LNCAP (cell line): ENCODE data around the gene ZNF365.

Experiments
- CTCF ChIP-seq: fragments of 450-650 bp; IDR thresholded peaks from 2 replicates; pipeline ENCODE4 v1.5.1; 2017; ENCODE audit warnings: mild to moderate bottlenecking

The ZNF365 gene

GRCh38 chr10:62393237-62393636, 19.1 kb downstream of the ZNF365 start:
- TF ChIP-seq CTCF, result no peak

DNA sequence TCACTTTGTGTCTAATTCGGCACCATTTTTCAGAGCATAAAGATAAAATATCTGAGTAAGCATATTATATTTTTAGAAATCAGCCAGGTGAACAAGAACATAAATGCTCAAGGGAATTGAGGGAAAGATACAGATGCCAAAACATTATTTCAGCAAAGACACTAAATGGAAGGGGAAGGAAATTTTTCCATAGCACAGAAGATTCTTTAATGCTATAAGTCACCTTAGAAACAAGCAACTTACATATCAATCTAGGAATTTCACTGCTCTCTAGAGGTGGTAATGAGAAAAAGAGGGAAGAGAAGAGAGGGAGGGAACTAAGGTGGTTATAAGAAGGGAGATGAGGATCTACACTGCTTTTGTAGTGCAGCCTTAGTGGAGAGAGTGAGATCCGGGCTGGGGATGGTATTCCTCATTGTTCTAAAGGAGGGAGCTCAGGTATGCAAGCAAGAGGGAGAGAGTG, 20.4 kb downstream of the ZNF365 start:
- TF ChIP-seq CTCF, result no peak

- no peak for TF ChIP-seq CTCF
Measured at GRCh38 chr10:62395892-62396291, 21.7 kb downstream of the ZNF365 start.

- no peak for TF ChIP-seq CTCF
Measured at GRCh38 chr10:62396864-62397263, 22.7 kb downstream of the ZNF365 start.

DNA sequence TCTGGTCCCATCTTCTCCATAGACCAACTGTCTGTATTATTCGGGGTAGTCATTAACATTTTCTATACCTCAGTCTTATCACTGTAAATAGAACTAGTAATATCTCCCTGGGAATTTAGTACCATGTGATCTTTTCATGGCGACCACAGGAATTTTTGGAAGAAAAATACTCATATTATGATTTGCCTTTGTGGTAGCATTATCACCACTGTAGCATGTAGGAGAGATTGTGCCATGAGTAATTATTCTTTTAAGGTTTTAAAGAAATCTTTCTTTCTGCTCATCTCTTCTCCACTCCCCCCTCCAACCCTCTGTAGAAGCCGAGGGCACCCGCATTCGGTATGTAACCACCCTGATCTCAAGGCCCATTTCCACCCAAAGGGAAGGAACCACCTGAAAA, 25.0 kb downstream of the ZNF365 start:
- TF ChIP-seq CTCF, result no peak

GRCh38 chr10:62402508-62402907, 28.3 kb downstream of the ZNF365 start:
- TF ChIP-seq CTCF, result no peak

DNA sequence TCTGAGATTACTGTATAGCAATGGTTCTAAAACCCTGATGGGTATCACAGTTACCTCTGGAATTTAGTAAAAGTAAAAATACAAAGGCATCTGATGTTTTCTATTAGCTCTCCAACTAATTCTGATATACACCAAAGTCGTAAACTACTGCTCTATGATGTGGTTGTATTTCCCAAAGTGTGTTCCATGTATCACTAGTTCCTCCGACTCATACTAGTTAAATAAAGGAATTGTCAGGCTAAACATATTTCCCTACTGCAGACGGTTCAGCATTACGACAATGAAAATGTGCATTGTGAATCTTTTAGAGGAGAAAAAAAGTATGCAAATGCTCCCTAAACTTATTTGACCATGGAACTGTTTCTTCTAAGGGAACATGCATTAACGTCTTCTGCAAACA, 38.9 kb downstream of the ZNF365 start:
- TF ChIP-seq CTCF, result no peak

GRCh38 chr10:62413652-62414051, 39.5 kb downstream of the ZNF365 start:
- no peak for TF ChIP-seq CTCF
